ENCODE results near the gene FXYD2. TPM values are rescaled to one million over a fixed set of nuclear protein-coding genes. Genes with fewer than 3 reads are reported as not detected.

FXYD2 gene
- total and polyA plus RNA-seq, 9 of the 15 experiments (the other 6 are each of a cell fraction or from before 2014, with no cell fraction given) = not detected

DNA sequence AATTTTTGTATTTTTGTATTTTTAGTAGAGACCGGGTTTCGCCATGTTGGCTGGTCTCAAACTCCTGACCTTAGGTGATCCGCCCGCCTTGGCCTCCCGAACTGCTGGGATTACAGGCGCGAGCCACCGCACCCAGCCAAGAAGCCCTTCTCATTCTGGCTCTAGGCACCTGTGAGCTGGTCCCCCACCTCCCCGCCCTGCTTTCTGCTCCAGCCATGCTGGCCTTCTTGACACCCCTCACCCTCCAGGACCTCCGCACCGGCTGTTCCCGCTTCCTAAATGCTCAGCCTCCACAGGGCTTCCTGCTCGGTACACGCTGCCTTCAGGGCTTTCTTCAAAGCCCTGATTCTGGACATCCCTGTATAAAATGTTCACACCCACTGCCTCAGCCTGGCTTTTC, 5.5 kb upstream of the FXYD2 start:
- no peak for ATAC-seq
- H3K27ac ChIP-seq (ENCODE audit: extremely low read depth, low read depth, low read length) = no peak overlapping the region
- CTCF ChIA-PET (ENCODE audit: low intra/inter-chr PET ratio) = no interaction called here
- peaks cover 0 to 14% of the 10 kb centered on the region in 2 experiments; a peak in 1 of 5 replicates for H3K4me1 ChIP-seq (replicated peaks in 1 of 2; ENCODE audit: control insufficient read depth in 2 of 2, insufficient read depth in 2 of 2, low read length in 2 of 2)
- intact Hi-C loops (cut with micrococcal nuclease) (no loop called here), in situ Hi-C loops (cut with MboI) (no loop called here)
- H3K9ac ChIP-seq (ENCODE audit: insufficient read depth in 1 of 2, low read depth in 2 of 2, low read length in 2 of 2) = no peak overlapping the region
- H3K4me3 ChIP-seq = no peak overlapping the region
- no peaks in the 10 kb centered on the region for H3K9me3 ChIP-seq (replicated peaks; ENCODE audit: control insufficient read depth, insufficient read depth, low read depth, low read length)
- H3K4me2 ChIP-seq (ENCODE audit: insufficient read depth, low read length) = no peak overlapping the region
- DNase-seq (ENCODE audit: extremely low read depth in 1 of 4, low spot score in 3 of 4) = no peak
- no peak for FAIRE-seq
- no TSS peak for BruUV-seq (replicated peaks)
- H3K9me1 ChIP-seq (ENCODE audit: control insufficient read depth, insufficient read depth, low read length) = peaks cover 2% of the 10 kb centered on the region
- H4K20me1 ChIP-seq (replicated peaks; ENCODE audit: control insufficient read depth, insufficient read depth, low read length) = 0 out of 2 replicates have a peak, but pooled peaks cover 4% of the 10 kb centered on the region
- 9% methylated on average over 9 of the region's 14 CpGs for WGBS (ENCODE audit: insufficient coverage, low coverage, missing lambda C conversion rate)
- TF ChIP-seq SREBF2 (CRISPR knock-in tag; IDR thresholded peaks at IDR 0.05) (no peak), TCFL5 (CRISPR knock-in tag; conservative IDR thresholded peaks at IDR 0.05) (no peak), MEF2D (tag; conservative IDR thresholded peaks at IDR 0.05; ENCODE audit: low read depth) (no peak), ADNP (tag; IDR thresholded peaks at IDR 0.05) (no peak), POLR2G (IDR thresholded peaks at IDR 0.05; ENCODE audit: low read depth, low read length) (no peak), COPS2 (conservative IDR thresholded peaks at IDR 0.05) (no peak), NBN (IDR thresholded peaks at IDR 0.05; ENCODE audit: low read depth) (no peak), ZNF263 (CRISPR knock-in tag; IDR thresholded peaks at IDR 0.05; ENCODE audit: borderline replicate concordance) (no peak), CEBPB (tag; IDR thresholded peaks at IDR 0.05) (no peak)
- POLR2A ChIA-PET = no interaction called here
- H3K27me3 ChIP-seq (ENCODE audit: control insufficient read depth in 2 of 2, insufficient read depth in 2 of 2, low read length in 2 of 2) = peaks cover 29 to 84% of the 10 kb centered on the region in 2 experiments; a peak in 4 of 5 replicates
- no peak overlapping the region for H2AFZ ChIP-seq (ENCODE audit: low read depth, low read length)
- no peaks in the 10 kb centered on the region for H3K36me3 ChIP-seq (ENCODE audit: control insufficient read depth, insufficient read depth, low read length)
- H3K79me2 ChIP-seq (ENCODE audit: control insufficient read depth, insufficient read depth, low read length) = no peaks in the 10 kb centered on the region
